Frontal cortex (tissue), 4 donors: ENCODE results near the gene GMEB2. TPM values are rescaled to one million over a fixed set of nuclear protein-coding genes. Genes with fewer than 3 reads are reported as not detected.
"Not testable (repeated sequence)": the region's sequence is repeated elsewhere in the genome, so short reads cannot be mapped to it uniquely, and the experiment has no call there.

ENCODE experiments used
- DNase-seq, 2 donors: peaks; one replicate each; pipeline ENCODE4 v3.0.0; 2012; ENCODE audit warnings: low spot score in 2 of 2
- FAIRE-seq: peaks from 2 replicates; lab custom pipeline; 2012; peaks lifted over from hg19 to GRCh38; lab: Jason Lieb, UNC
- total RNA-seq: library from RNA; depleted of rRNA; stranded (reverse); fragments of >200 nt; gene quantifications from one replicate; pipeline ENCODE4 v1.2.3, GENCODE V29; 2014
- donor health status: control.
- donor health status: control.
- donor health status: control.

The GMEB2 gene
- total RNA-seq, 1 donor from 2014 or later: 6.1 TPM

GRCh38 chr20:63565021-63565698 is 61.7 kb downstream of the GMEB2 start:
- DNase-seq (no peak), FAIRE-seq (no peak)

- no peak for FAIRE-seq
- no peak for DNase-seq
These were observed 62.7 kb downstream of the GMEB2 start for GRCh38 chr20:63564036-63564810.

GRCh38 chr20:63563225-63563935 is 63.5 kb downstream of the GMEB2 start:
- no peak for DNase-seq
- FAIRE-seq: no peak

- no peak for DNase-seq
- FAIRE-seq: no peak
These were observed 64.3 kb downstream of the GMEB2 start for GRCh38 chr20:63562461-63563224.

GRCh38 chr20:63561624-63562396 is 65.1 kb downstream of the GMEB2 start:
- FAIRE-seq (no peak), DNase-seq (no peak)

- FAIRE-seq: no peak
- no peak for DNase-seq
These were observed 65.9 kb downstream of the GMEB2 start for GRCh38 chr20:63560856-63561609.

- DNase-seq (no peak), FAIRE-seq (no peak)
These were observed 66.5 kb downstream of the GMEB2 start for GRCh38 chr20:63560333-63560805.

GRCh38 chr20:63559485-63560332 is 67.2 kb downstream of the GMEB2 start:
- DNase-seq, FAIRE-seq: not testable (repeated sequence)

GRCh38 chr20:63558804-63559484 is 68.0 kb downstream of the GMEB2 start:
- FAIRE-seq (no peak), DNase-seq (no peak)

- DNase-seq: no peak
- FAIRE-seq: no peak
These were observed 69.4 kb downstream of the GMEB2 start for GRCh38 chr20:63557481-63557891.

GRCh38 chr20:63556873-63557478 is 69.9 kb downstream of the GMEB2 start:
- no peak for FAIRE-seq
- DNase-seq: no peak

GRCh38 chr20:63555661-63556381 is 71.1 kb downstream of the GMEB2 start:
- no peak for FAIRE-seq

GRCh38 chr20:63554361-63555278 is 72.3 kb downstream of the GMEB2 start:
- FAIRE-seq: no peak
- DNase-seq: no peak

More at GRCh38 chr20:63555661-63556381, 71.1 kb downstream of the GMEB2 start:
- no peak for DNase-seq

GRCh38 chr20:63553933-63554290 is 73.0 kb downstream of the GMEB2 start, which contains the start of gene FNDC11:
Gene FNDC11, plus strand, starts transcription at chr20:63554159. Its CDS starts 1,505 bp downstream, at chr20:63555664.
- DNase-seq (no peak), FAIRE-seq (no peak)
